IPS-11a (cell line): ENCODE measurements around the gene EIF3J.

Source experiments
- H3K4me3 ChIP-seq: one replicate; pipeline ENCODE4 v1.5.1; 2013; ENCODE audit warnings: low read depth, low read length, control low read depth

EIF3J gene

GRCh38 chr15:44593042-44593736 is 56.2 kb downstream of the EIF3J start:
- H3K4me3 ChIP-seq = no peak overlapping the region

GRCh38 chr15:44595246-44595645 is 58.3 kb downstream of the EIF3J start:
- no peak overlapping the region for H3K4me3 ChIP-seq

GRCh38 chr15:44595656-44596510 is 58.9 kb downstream of the EIF3J start:
- H3K4me3 ChIP-seq = no peak overlapping the region

GRCh38 chr15:44596511-44597010 is 59.6 kb downstream of the EIF3J start:
- no peak overlapping the region for H3K4me3 ChIP-seq

- H3K4me3 ChIP-seq = no peak overlapping the region
Observed at GRCh38 chr15:44598066-44598465, 61.1 kb downstream of the EIF3J start.

GRCh38 chr15:44598892-44599291 is 61.9 kb downstream of the EIF3J start:
- no peak overlapping the region for H3K4me3 ChIP-seq

- no peak overlapping the region for H3K4me3 ChIP-seq
Observed at GRCh38 chr15:44603126-44603525, 66.2 kb downstream of the EIF3J start.

GRCh38 chr15:44606740-44607139 is 69.8 kb downstream of the EIF3J start:
- no peak overlapping the region for H3K4me3 ChIP-seq
